ENCODE measurements around the gene GNAO1.

GRCh38 chr16:56306690-56307533 is 115.6 kb downstream of the GNAO1 start:
- TF ChIP-seq PHF8 (CRISPR knock-in tag; IDR thresholded peaks at IDR 0.05) = no peak
- TF ChIP-seq BHLHE40 (IDR thresholded peaks at IDR 0.05; ENCODE audit: low read length) = no peak
- no peak for TF ChIP-seq ZKSCAN1 (IDR thresholded peaks at IDR 0.05; ENCODE audit: low read length)
- no peak for TF ChIP-seq HIC2 (CRISPR knock-in tag; IDR thresholded peaks at IDR 0.05; ENCODE audit: low read depth)
- no peak for TF ChIP-seq FOXK1 (CRISPR knock-in tag; IDR thresholded peaks at IDR 0.05; ENCODE audit: borderline replicate concordance, low read depth)
- no peak for TF ChIP-seq CTCF (CRISPR knock-in tag; IDR thresholded peaks at IDR 0.05)
- no peak for TF ChIP-seq TBL1XR1 (IDR thresholded peaks at IDR 0.05; ENCODE audit: borderline replicate concordance, low read length, partially characterized antibody)
- no peak for TF ChIP-seq RNF219 (CRISPR knock-in tag; IDR thresholded peaks at IDR 0.05)

Data from HepG2 (cell line).